HG02885 (cell line): ENCODE data around the gene CEP95.
A peak's percentile ranks its signal among the peaks of the same experiment; 100 is the strongest.
"Not testable (repeated sequence)": the region's sequence is repeated elsewhere in the genome, so short reads cannot be mapped to it uniquely, and the experiment has no call there.

Experiments used
- ATAC-seq: cut with Tn5 transposase; IDR thresholded peaks from one replicate; pipeline ENCODE4 v1.9.1; 2021; ENCODE audit warnings: mild to moderate bottlenecking; ENCODE audit not compliant: unreplicated experiment, poor library complexity

The CEP95 gene

GRCh38 chr17:64506576-64507412 lies at the start of gene CEP95:
Gene CEP95 (plus strand): TSS chr17:64506977. CDS start chr17:64507098, 121 bp downstream.
- ATAC-seq: peak; percentile 70

GRCh38 chr17:64457156-64457555 lies 49.6 kb upstream of the CEP95 start:
- ATAC-seq: no peak

GRCh38 chr17:64458756-64459155 lies 48.0 kb upstream of the CEP95 start:
- no peak for ATAC-seq

- no peak for ATAC-seq
Observed at GRCh38 chr17:64459284-64459747, 47.5 kb upstream of the CEP95 start.

GRCh38 chr17:64459818-64460217 lies 47.0 kb upstream of the CEP95 start:
- not testable (repeated sequence) for ATAC-seq

GRCh38 chr17:64460955-64461354 lies 45.8 kb upstream of the CEP95 start:
- ATAC-seq: no peak

- no peak for ATAC-seq
Observed at GRCh38 chr17:64461788-64462187, 45.0 kb upstream of the CEP95 start.

GRCh38 chr17:64466019-64466735 lies 40.6 kb upstream of the CEP95 start:
- ATAC-seq: no peak

GRCh38 chr17:64466834-64467233 lies 39.9 kb upstream of the CEP95 start:
- ATAC-seq: not testable (repeated sequence)

- no peak for ATAC-seq
Observed at GRCh38 chr17:64470625-64471024, 36.2 kb upstream of the CEP95 start.

GRCh38 chr17:64471440-64471839 lies 35.3 kb upstream of the CEP95 start:
- no peak for ATAC-seq

- ATAC-seq: no peak
Observed at GRCh38 chr17:64472564-64472963, 34.2 kb upstream of the CEP95 start.

GRCh38 chr17:64477849-64478248 lies 28.9 kb upstream of the CEP95 start:
- no peak for ATAC-seq

- ATAC-seq: no peak
Observed at GRCh38 chr17:64480951-64481350, 25.8 kb upstream of the CEP95 start.

GRCh38 chr17:64484380-64484779 lies 22.4 kb upstream of the CEP95 start:
- ATAC-seq: no peak

GRCh38 chr17:64488301-64488700 lies 18.5 kb upstream of the CEP95 start:
- ATAC-seq: no peak

GRCh38 chr17:64491034-64491860 lies 15.5 kb upstream of the CEP95 start:
- ATAC-seq: no peak

GRCh38 chr17:64491994-64492393 lies 14.8 kb upstream of the CEP95 start:
- ATAC-seq: no peak

- no peak for ATAC-seq
Observed at GRCh38 chr17:64492481-64493109, 14.2 kb upstream of the CEP95 start.

GRCh38 chr17:64494121-64494520 lies 12.7 kb upstream of the CEP95 start:
- ATAC-seq: no peak
